ENCODE measurements around the gene TEX55.

DNA sequence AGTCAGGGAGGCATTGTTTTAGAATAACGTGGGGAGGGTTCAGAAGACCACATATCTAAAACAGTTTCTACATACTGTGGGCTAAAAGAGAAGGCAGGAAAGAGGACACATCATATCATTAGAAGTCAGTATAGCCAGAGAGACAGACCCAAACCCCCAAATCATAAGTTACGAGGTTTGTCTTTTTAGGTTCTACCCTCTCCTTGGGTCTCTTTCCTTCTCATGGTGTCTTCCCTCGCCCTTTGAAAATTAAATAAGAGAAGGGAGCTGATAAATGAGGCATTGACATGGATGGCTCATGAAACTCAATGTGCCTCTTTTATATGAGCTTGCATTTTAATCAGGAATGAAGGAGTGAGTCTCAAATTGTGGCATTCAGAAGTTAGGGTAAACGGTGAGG, 30.8 kb downstream of the TEX55 start:
- TF ChIP-seq, protein P1, sequence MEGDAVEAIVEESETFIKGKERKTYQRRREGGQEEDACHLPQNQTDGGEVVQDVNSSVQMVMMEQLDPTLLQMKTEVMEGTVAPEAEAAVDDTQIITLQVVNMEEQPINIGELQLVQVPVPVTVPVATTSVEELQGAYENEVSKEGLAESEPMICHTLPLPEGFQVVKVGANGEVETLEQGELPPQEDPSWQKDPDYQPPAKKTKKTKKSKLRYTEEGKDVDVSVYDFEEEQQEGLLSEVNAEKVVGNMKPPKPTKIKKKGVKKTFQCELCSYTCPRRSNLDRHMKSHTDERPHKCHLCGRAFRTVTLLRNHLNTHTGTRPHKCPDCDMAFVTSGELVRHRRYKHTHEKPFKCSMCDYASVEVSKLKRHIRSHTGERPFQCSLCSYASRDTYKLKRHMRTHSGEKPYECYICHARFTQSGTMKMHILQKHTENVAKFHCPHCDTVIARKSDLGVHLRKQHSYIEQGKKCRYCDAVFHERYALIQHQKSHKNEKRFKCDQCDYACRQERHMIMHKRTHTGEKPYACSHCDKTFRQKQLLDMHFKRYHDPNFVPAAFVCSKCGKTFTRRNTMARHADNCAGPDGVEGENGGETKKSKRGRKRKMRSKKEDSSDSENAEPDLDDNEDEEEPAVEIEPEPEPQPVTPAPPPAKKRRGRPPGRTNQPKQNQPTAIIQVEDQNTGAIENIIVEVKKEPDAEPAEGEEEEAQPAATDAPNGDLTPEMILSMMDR (tag by site-specific recombination; IDR thresholded peaks at IDR 0.05): no peak
- TF ChIP-seq, protein P2, sequence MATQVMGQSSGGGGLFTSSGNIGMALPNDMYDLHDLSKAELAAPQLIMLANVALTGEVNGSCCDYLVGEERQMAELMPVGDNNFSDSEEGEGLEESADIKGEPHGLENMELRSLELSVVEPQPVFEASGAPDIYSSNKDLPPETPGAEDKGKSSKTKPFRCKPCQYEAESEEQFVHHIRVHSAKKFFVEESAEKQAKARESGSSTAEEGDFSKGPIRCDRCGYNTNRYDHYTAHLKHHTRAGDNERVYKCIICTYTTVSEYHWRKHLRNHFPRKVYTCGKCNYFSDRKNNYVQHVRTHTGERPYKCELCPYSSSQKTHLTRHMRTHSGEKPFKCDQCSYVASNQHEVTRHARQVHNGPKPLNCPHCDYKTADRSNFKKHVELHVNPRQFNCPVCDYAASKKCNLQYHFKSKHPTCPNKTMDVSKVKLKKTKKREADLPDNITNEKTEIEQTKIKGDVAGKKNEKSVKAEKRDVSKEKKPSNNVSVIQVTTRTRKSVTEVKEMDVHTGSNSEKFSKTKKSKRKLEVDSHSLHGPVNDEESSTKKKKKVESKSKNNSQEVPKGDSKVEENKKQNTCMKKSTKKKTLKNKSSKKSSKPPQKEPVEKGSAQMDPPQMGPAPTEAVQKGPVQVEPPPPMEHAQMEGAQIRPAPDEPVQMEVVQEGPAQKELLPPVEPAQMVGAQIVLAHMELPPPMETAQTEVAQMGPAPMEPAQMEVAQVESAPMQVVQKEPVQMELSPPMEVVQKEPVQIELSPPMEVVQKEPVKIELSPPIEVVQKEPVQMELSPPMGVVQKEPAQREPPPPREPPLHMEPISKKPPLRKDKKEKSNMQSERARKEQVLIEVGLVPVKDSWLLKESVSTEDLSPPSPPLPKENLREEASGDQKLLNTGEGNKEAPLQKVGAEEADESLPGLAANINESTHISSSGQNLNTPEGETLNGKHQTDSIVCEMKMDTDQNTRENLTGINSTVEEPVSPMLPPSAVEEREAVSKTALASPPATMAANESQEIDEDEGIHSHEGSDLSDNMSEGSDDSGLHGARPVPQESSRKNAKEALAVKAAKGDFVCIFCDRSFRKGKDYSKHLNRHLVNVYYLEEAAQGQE (tag by site-specific recombination; IDR thresholded peaks at IDR 0.05): no peak
